HL-60 (cell line): ENCODE data around the gene BOK.

Source experiments
- CTCF ChIP-seq: IDR thresholded peaks from one replicate; pipeline ENCODE4 v1.5.1; 2011; ENCODE audit warnings: low read length, control low read depth, inconsistent platforms; ENCODE audit not compliant: insufficient read depth
- GABPA ChIP-seq: IDR thresholded peaks from 2 replicates; pipeline ENCODE4 v1.6.1; 2012; ENCODE audit warnings: low read depth
- POLR2AphosphoS5 ChIP-seq: IDR thresholded peaks from 2 replicates; pipeline ENCODE4 v1.6.1; 2012; ENCODE audit warnings: low read depth
- REST ChIP-seq: IDR thresholded peaks from 2 replicates; pipeline ENCODE4 v1.6.1; 2012; ENCODE audit warnings: low read depth; ENCODE audit not compliant: insufficient replicate concordance
- SPI1 ChIP-seq: IDR thresholded peaks from 2 replicates; pipeline ENCODE4 v1.6.1; 2012; ENCODE audit warnings: low read depth, mild to moderate bottlenecking, borderline replicate concordance

GRCh38 chr2:241573741-241574140, 15.2 kb downstream of the BOK start:
- no peak for TF ChIP-seq CTCF
- no peak for TF ChIP-seq SPI1
- TF ChIP-seq REST: no peak
- TF ChIP-seq POLR2AphosphoS5: no peak
- TF ChIP-seq GABPA: no peak
